Neural cell (in vitro differentiated cells): Measurements from ENCODE around the gene MYOF.

Source experiments
- CTCF ChIP-seq: fragments of 450-650 bp; IDR thresholded peaks from 2 replicates; pipeline ENCODE4 v1.5.1; 2014; ENCODE audit warnings: antibody characterized with exemption, mild to moderate bottlenecking, moderate library complexity; ENCODE audit not compliant: poor library complexity, severe bottlenecking
- EZH2 ChIP-seq: fragments of 200-600, 300-800 bp; shearing (Covaris generic), sonication (generic); IDR thresholded peaks from 2 replicates; pipeline ENCODE4 v1.6.1; 2014; ENCODE audit warnings: antibody characterized with exemption, low read length, borderline replicate concordance, mild to moderate bottlenecking; ENCODE audit not compliant: insufficient read depth, poor library complexity, severe bottlenecking
- RAD21 ChIP-seq: fragments of 450-650 bp; conservative IDR thresholded peaks from 2 replicates; pipeline ENCODE4 v1.6.1; 2014; ENCODE audit warnings: antibody characterized with exemption, mild to moderate bottlenecking, moderate library complexity

GRCh38 chr10:93277360-93277759 lies 204.8 kb downstream of the MYOF start:
- TF ChIP-seq CTCF (no peak), RAD21 (no peak), EZH2 (no peak)
